WTC11 (cell line): ENCODE results near the gene PPIP5K2. TPM values are rescaled to one million over a fixed set of nuclear protein-coding genes. Genes with fewer than 3 reads are reported as not detected.

Experiments used
- ATAC-seq: fragments of 200-7000 bp; cut with Tn5 transposase; 2 replicates; pipeline ENCODE4 v1.10.0; 2021; ENCODE audit warnings: mild to moderate bottlenecking, moderate library complexity
- CTCF ChIA-PET: fragments of 300-600 bp; sonication (Branson Sonifier 250); formaldehyde crosslinking; loops from one replicate; lab custom pipeline; 2021; ENCODE audit warnings: antibody characterized with exemption; lab: Charles Lee
- POLR2A ChIA-PET: fragments of 350-600 bp; sonication (Branson Sonifier 250); formaldehyde crosslinking; loops from one replicate; lab custom pipeline; 2021; ENCODE audit warnings: antibody characterized with exemption; lab: Charles Lee
- DNase-seq: peaks from one replicate; pipeline ENCODE4 v3.0.0; 2021; ENCODE audit warnings: low spot score
- H3K27ac Mint-ChIP-seq: 2 replicates; pipeline ENCODE4 v1.8.0; 2021; ENCODE audit warnings: mixed read lengths
- H3K27me3 Mint-ChIP-seq: 2 replicates; pipeline ENCODE4 v1.8.0; 2021; ENCODE audit warnings: low read depth, mild to moderate bottlenecking, moderate library complexity, mixed read lengths
- H3K36me3 Mint-ChIP-seq: 2 replicates; pipeline ENCODE4 v1.8.0; 2021; ENCODE audit warnings: mixed read lengths
- H3K4me1 Mint-ChIP-seq: 2 replicates; pipeline ENCODE4 v1.8.0; 2022; ENCODE audit warnings: mixed read lengths
- H3K4me3 Mint-ChIP-seq: 2 replicates; pipeline ENCODE4 v1.8.0; 2021; ENCODE audit warnings: mild to moderate bottlenecking, moderate library complexity, mixed read lengths
- H3K9me3 Mint-ChIP-seq: 2 replicates; pipeline ENCODE4 v1.8.0; 2021; ENCODE audit warnings: mixed read lengths
- CBFB ChIP-seq: sonication (generic); formaldehyde crosslinking; IDR thresholded peaks from 2 replicates; pipeline ENCODE4 v1.8.1; 2022; ENCODE audit warnings: mild to moderate bottlenecking, low read depth, missing genetic modification reagents
- CREM ChIP-seq: sonication (generic); formaldehyde crosslinking; IDR thresholded peaks from 2 replicates; pipeline ENCODE4 v1.8.1; 2022; ENCODE audit warnings: mild to moderate bottlenecking, missing genetic modification reagents, moderate library complexity
- ELF4 ChIP-seq: sonication (generic); formaldehyde crosslinking; IDR thresholded peaks from 2 replicates; pipeline ENCODE4 v1.8.1; 2022; ENCODE audit warnings: low read depth, mild to moderate bottlenecking, moderate library complexity, missing genetic modification reagents
- IRF2 ChIP-seq: sonication (generic); formaldehyde crosslinking; IDR thresholded peaks from 2 replicates; pipeline ENCODE4 v1.8.0; 2022; ENCODE audit warnings: low read depth, missing genetic modification reagents, borderline replicate concordance
- NFATC4 ChIP-seq: fragments of 250-450 bp; sonication (Bioruptor Pico); IDR thresholded peaks from 2 replicates; pipeline ENCODE4 v1.9.0; 2021; ENCODE audit warnings: mild to moderate bottlenecking
- NR1H2 ChIP-seq: sonication (generic); formaldehyde crosslinking; IDR thresholded peaks from 2 replicates; pipeline ENCODE4 v1.9.0; 2021; ENCODE audit warnings: mild to moderate bottlenecking, moderate library complexity, missing genetic modification reagents
- NR2C2 ChIP-seq: sonication (generic); formaldehyde crosslinking; IDR thresholded peaks from 2 replicates; pipeline ENCODE4 v1.8.0; 2022; ENCODE audit warnings: mild to moderate bottlenecking, missing genetic modification reagents
- SMAD3 ChIP-seq: sonication (generic); formaldehyde crosslinking; IDR thresholded peaks from 2 replicates; pipeline ENCODE4 v1.8.0; 2022; ENCODE audit warnings: missing genetic modification reagents, mild to moderate bottlenecking, borderline replicate concordance
- SMAD4 ChIP-seq: sonication (generic); formaldehyde crosslinking; IDR thresholded peaks from 2 replicates; pipeline ENCODE4 v1.8.0; 2022; ENCODE audit warnings: mild to moderate bottlenecking, missing genetic modification reagents
- TEAD1 ChIP-seq: sonication (generic); formaldehyde crosslinking; IDR thresholded peaks from 2 replicates; pipeline ENCODE4 v1.8.0; 2022; ENCODE audit warnings: mild to moderate bottlenecking, missing genetic modification reagents
- ZNF219 ChIP-seq: sonication (generic); formaldehyde crosslinking; IDR thresholded peaks from 2 replicates; pipeline ENCODE4 v1.8.0; 2023; ENCODE audit warnings: missing genetic modification reagents, mild to moderate bottlenecking, borderline replicate concordance
- ZNF232 ChIP-seq: sonication (generic); formaldehyde crosslinking; IDR thresholded peaks from 2 replicates; pipeline ENCODE4 v1.8.0; 2022; ENCODE audit warnings: mild to moderate bottlenecking, missing genetic modification reagents
- ZNF317 ChIP-seq: sonication (generic); formaldehyde crosslinking; IDR thresholded peaks from 2 replicates; pipeline ENCODE4 v1.8.1; 2023; ENCODE audit warnings: low read depth, mild to moderate bottlenecking, moderate library complexity, missing genetic modification reagents, borderline replicate concordance
- ZNF396 ChIP-seq: fragments of 250-450 bp; sonication (Bioruptor Pico); IDR thresholded peaks from 2 replicates; pipeline ENCODE4 v1.8.0; 2021; ENCODE audit warnings: mild to moderate bottlenecking, moderate library complexity, borderline replicate concordance
- ZNF416 ChIP-seq: fragments of 250-450 bp; sonication (Bioruptor Pico); IDR thresholded peaks from 2 replicates; pipeline ENCODE4 v1.9.0; 2021; ENCODE audit warnings: mild to moderate bottlenecking, inconsistent platforms
- total RNA-seq: library from RNA; stranded (reverse); gene quantifications from 3 replicates; pipeline ENCODE4 v1.2.3, GENCODE V29; 2021
- TF ChIP-seq, protein P1 (sequence below): sonication (generic); formaldehyde crosslinking; IDR thresholded peaks from 2 replicates; pipeline ENCODE4 v1.8.1; 2023; ENCODE audit warnings: mild to moderate bottlenecking, missing genetic modification reagents
- TF ChIP-seq, protein P2 (sequence below): fragments of 250-450 bp; sonication (Bioruptor Pico); IDR thresholded peaks from 2 replicates; pipeline ENCODE4 v1.8.0; 2021; ENCODE audit warnings: mild to moderate bottlenecking
- TF ChIP-seq, protein P3 (sequence below): sonication (generic); formaldehyde crosslinking; conservative IDR thresholded peaks from 2 replicates; pipeline ENCODE4 v1.8.1; 2022; ENCODE audit warnings: mild to moderate bottlenecking, missing genetic modification reagents
- TF ChIP-seq, protein P4 (sequence below): sonication (generic); formaldehyde crosslinking; IDR thresholded peaks from 2 replicates; pipeline ENCODE4 v1.8.0; 2022; ENCODE audit warnings: mild to moderate bottlenecking, missing genetic modification reagents
- TF ChIP-seq, protein P5 (sequence below): fragments of 250-450 bp; sonication (Bioruptor Pico); IDR thresholded peaks from 2 replicates; pipeline ENCODE4 v1.9.0; 2021; ENCODE audit warnings: moderate library complexity, mild to moderate bottlenecking, inconsistent platforms, borderline replicate concordance
- TF ChIP-seq, protein P6 (sequence below): sonication (generic); formaldehyde crosslinking; IDR thresholded peaks from 2 replicates; pipeline ENCODE4 v1.8.0; 2023; ENCODE audit warnings: missing genetic modification reagents, mild to moderate bottlenecking, borderline replicate concordance

The PPIP5K2 gene
- total RNA-seq, 1 experiment from 2014 or later = 67.6 TPM

DNA sequence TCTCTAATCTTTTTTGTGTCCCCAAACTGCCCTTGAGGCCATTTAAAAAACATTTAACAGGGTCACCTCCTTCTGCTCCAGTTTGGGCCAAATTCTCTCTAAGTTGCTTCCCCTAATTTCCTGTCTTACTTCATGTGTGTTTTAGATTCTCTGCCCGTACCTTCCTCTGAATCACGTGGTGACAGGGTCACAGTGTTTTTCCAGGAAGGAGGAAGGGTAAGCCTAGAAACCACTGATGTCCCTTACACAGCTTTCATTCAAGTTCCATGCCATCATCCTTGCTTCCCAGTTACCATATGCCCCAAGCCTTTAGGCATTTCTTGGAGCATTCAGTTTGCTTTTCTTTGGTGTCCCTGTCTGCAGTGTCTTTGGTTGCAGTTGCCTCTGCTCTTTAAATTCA is 96.0 kb downstream of the PPIP5K2 start:
- CTCF ChIA-PET = interaction anchor here (1.5 to 7.6 kb wide), 3 partner anchors 8 to 259 kb away, joined by 3 to 55 read pairs (median 6); no protein-coding TSS in a partner anchor
- TF ChIP-seq ZNF219 (CRISPR knock-in tag) = no peak
- TF ChIP-seq, protein P1, sequence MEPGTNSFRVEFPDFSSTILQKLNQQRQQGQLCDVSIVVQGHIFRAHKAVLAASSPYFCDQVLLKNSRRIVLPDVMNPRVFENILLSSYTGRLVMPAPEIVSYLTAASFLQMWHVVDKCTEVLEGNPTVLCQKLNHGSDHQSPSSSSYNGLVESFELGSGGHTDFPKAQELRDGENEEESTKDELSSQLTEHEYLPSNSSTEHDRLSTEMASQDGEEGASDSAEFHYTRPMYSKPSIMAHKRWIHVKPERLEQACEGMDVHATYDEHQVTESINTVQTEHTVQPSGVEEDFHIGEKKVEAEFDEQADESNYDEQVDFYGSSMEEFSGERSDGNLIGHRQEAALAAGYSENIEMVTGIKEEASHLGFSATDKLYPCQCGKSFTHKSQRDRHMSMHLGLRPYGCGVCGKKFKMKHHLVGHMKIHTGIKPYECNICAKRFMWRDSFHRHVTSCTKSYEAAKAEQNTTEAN (CRISPR knock-in tag) = no peak
- no peak for TF ChIP-seq SMAD3 (CRISPR knock-in tag)
- no peak for TF ChIP-seq TEAD1 (CRISPR knock-in tag)
- no peak for TF ChIP-seq CREM
- TF ChIP-seq SMAD4 (CRISPR knock-in tag) = no peak
- TF ChIP-seq, protein P2, sequence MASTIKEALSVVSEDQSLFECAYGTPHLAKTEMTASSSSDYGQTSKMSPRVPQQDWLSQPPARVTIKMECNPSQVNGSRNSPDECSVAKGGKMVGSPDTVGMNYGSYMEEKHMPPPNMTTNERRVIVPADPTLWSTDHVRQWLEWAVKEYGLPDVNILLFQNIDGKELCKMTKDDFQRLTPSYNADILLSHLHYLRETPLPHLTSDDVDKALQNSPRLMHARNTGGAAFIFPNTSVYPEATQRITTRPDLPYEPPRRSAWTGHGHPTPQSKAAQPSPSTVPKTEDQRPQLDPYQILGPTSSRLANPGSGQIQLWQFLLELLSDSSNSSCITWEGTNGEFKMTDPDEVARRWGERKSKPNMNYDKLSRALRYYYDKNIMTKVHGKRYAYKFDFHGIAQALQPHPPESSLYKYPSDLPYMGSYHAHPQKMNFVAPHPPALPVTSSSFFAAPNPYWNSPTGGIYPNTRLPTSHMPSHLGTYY (CRISPR knock-in tag) = no peak
- TF ChIP-seq CBFB (CRISPR knock-in tag) = no peak
- no peak for TF ChIP-seq IRF2 (CRISPR knock-in tag)
- POLR2A ChIA-PET = no interaction called here
- Mint-ChIP-seq H3K36me3 (peaks cover 4% of the 10 kb centered on the region; the same call in 1 of the 2 replicates), H3K27ac (no peak overlapping the region), H3K4me3 (no peak overlapping the region), H3K4me1 (peaks cover 16% of the 10 kb centered on the region; the same call in 1 of the 2 replicates), H3K9me3 (peaks cover 7% of the 10 kb centered on the region), H3K27me3 (no peaks in the 10 kb centered on the region)
- ATAC-seq (no peak; the same call in 1 of the 2 replicates), DNase-seq (no peak)

GRCh38 chr5:103216697-103217096 is 96.6 kb downstream of the PPIP5K2 start:
- Mint-ChIP-seq H3K36me3 (peaks cover 4% of the 10 kb centered on the region; the same call in 1 of the 2 replicates), H3K4me1 (peaks cover 14% of the 10 kb centered on the region; the same call in 1 of the 2 replicates), H3K4me3 (no peak overlapping the region), H3K9me3 (peaks cover 7% of the 10 kb centered on the region), H3K27ac (no peak overlapping the region), H3K27me3 (no peaks in the 10 kb centered on the region)
- DNase-seq = no peak
- no peak for ATAC-seq
- CTCF ChIA-PET = interaction anchor here (1.5 to 7.6 kb wide), 3 partner anchors 8 to 258 kb away, joined by 3 to 55 read pairs (median 6); no protein-coding TSS in a partner anchor
- POLR2A ChIA-PET = no interaction called here
- TF ChIP-seq NFATC4 (CRISPR knock-in tag) (no peak), NR1H2 (CRISPR knock-in tag) (no peak), NR2C2 (CRISPR knock-in tag) (no peak), ZNF232 (no peak), ZNF317 (CRISPR knock-in tag) (no peak), ZNF416 (CRISPR knock-in tag) (no peak), ZNF396 (CRISPR knock-in tag) (no peak), ELF4 (CRISPR knock-in tag) (no peak), SMAD4 (CRISPR knock-in tag) (no peak)
- TF ChIP-seq, protein P3, sequence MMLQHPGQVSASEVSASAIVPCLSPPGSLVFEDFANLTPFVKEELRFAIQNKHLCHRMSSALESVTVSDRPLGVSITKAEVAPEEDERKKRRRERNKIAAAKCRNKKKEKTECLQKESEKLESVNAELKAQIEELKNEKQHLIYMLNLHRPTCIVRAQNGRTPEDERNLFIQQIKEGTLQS = no peak
- TF ChIP-seq, protein P4, sequence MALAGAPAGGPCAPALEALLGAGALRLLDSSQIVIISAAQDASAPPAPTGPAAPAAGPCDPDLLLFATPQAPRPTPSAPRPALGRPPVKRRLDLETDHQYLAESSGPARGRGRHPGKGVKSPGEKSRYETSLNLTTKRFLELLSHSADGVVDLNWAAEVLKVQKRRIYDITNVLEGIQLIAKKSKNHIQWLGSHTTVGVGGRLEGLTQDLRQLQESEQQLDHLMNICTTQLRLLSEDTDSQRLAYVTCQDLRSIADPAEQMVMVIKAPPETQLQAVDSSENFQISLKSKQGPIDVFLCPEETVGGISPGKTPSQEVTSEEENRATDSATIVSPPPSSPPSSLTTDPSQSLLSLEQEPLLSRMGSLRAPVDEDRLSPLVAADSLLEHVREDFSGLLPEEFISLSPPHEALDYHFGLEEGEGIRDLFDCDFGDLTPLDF = no peak
- TF ChIP-seq, protein P5, sequence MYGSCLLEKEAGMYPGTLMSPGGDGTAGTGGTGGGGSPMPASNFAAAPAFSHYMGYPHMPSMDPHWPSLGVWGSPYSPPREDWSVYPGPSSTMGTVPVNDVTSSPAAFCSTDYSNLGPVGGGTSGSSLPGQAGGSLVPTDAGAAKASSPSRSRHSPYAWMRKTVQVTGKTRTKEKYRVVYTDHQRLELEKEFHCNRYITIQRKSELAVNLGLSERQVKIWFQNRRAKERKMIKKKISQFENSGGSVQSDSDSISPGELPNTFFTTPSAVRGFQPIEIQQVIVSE (CRISPR knock-in tag) = no peak
- TF ChIP-seq, protein P6, sequence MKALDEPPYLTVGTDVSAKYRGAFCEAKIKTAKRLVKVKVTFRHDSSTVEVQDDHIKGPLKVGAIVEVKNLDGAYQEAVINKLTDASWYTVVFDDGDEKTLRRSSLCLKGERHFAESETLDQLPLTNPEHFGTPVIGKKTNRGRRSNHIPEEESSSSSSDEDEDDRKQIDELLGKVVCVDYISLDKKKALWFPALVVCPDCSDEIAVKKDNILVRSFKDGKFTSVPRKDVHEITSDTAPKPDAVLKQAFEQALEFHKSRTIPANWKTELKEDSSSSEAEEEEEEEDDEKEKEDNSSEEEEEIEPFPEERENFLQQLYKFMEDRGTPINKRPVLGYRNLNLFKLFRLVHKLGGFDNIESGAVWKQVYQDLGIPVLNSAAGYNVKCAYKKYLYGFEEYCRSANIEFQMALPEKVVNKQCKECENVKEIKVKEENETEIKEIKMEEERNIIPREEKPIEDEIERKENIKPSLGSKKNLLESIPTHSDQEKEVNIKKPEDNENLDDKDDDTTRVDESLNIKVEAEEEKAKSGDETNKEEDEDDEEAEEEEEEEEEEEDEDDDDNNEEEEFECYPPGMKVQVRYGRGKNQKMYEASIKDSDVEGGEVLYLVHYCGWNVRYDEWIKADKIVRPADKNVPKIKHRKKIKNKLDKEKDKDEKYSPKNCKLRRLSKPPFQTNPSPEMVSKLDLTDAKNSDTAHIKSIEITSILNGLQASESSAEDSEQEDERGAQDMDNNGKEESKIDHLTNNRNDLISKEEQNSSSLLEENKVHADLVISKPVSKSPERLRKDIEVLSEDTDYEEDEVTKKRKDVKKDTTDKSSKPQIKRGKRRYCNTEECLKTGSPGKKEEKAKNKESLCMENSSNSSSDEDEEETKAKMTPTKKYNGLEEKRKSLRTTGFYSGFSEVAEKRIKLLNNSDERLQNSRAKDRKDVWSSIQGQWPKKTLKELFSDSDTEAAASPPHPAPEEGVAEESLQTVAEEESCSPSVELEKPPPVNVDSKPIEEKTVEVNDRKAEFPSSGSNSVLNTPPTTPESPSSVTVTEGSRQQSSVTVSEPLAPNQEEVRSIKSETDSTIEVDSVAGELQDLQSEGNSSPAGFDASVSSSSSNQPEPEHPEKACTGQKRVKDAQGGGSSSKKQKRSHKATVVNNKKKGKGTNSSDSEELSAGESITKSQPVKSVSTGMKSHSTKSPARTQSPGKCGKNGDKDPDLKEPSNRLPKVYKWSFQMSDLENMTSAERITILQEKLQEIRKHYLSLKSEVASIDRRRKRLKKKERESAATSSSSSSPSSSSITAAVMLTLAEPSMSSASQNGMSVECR = no peak
